ENCODE data around the gene KCNQ5. TPM values are rescaled to one million over a fixed set of nuclear protein-coding genes. Genes with fewer than 3 reads are reported as not detected.

Gene KCNQ5
- total RNA-seq, 1 donor from 2014 or later: not detected

- Histone ChIP-seq H3K79me2 (ENCODE audit: low read depth) (no peaks in the 10 kb centered on the region), H3K4me1 (no peaks in the 10 kb centered on the region), H3F3A (ENCODE audit: low read depth) (no peaks in the 10 kb centered on the region), H3K9me3 (ENCODE audit: low read depth) (no peaks in the 10 kb centered on the region), H4K20me1 (ENCODE audit: low read depth) (no peaks in the 10 kb centered on the region), H3K4me3 (no peak overlapping the region), H2AFZ (replicated peaks) (no peak overlapping the region), H3K27me3 (no peaks in the 10 kb centered on the region), H3K36me3 (no peaks in the 10 kb centered on the region), H3K4me2 (no peak overlapping the region), H3K27ac (no peak overlapping the region), H3K9ac (no peak overlapping the region)
- no peaks in the 10 kb centered on the region for H3K36me3 Mint-ChIP-seq
- H3K4me1 Mint-ChIP-seq: no peaks in the 10 kb centered on the region
- H3K27ac Mint-ChIP-seq: no peak overlapping the region
- DNase-seq (ENCODE audit: low spot score): no peak
- H3K4me3 Mint-ChIP-seq: no peak overlapping the region
- no peak for TF ChIP-seq EZH2 (IDR thresholded peaks at IDR 0.05)
- TF ChIP-seq EZH2phosphoT487 (IDR thresholded peaks at IDR 0.05): no peak
- TF ChIP-seq CTCF (IDR thresholded peaks at IDR 0.05): no peak
- no peaks in the 10 kb centered on the region for H3K27me3 Mint-ChIP-seq (ENCODE audit: insufficient read depth, low read depth)
- H3K9me3 Mint-ChIP-seq: no peaks in the 10 kb centered on the region
These were observed 215.1 kb downstream of the KCNQ5 start for GRCh38 chr6:72836971-72837370.

GRCh38 chr6:72841195-72841594 lies 219.3 kb downstream of the KCNQ5 start:
- Histone ChIP-seq H3F3A (ENCODE audit: low read depth) (no peaks in the 10 kb centered on the region), H3K27me3 (no peaks in the 10 kb centered on the region), H2AFZ (replicated peaks) (no peak overlapping the region), H3K4me3 (no peak overlapping the region), H3K79me2 (ENCODE audit: low read depth) (no peaks in the 10 kb centered on the region), H3K9ac (no peak overlapping the region), H4K20me1 (ENCODE audit: low read depth) (no peaks in the 10 kb centered on the region), H3K36me3 (no peaks in the 10 kb centered on the region), H3K4me1 (no peaks in the 10 kb centered on the region), H3K4me2 (no peak overlapping the region), H3K9me3 (ENCODE audit: low read depth) (no peaks in the 10 kb centered on the region), H3K27ac (no peak overlapping the region)
- H3K4me3 Mint-ChIP-seq: no peak overlapping the region
- no peak overlapping the region for H3K27ac Mint-ChIP-seq
- no peaks in the 10 kb centered on the region for H3K27me3 Mint-ChIP-seq (ENCODE audit: insufficient read depth, low read depth)
- no peaks in the 10 kb centered on the region for H3K9me3 Mint-ChIP-seq
- TF ChIP-seq CTCF (IDR thresholded peaks at IDR 0.05) (no peak), EZH2 (IDR thresholded peaks at IDR 0.05) (no peak), EZH2phosphoT487 (IDR thresholded peaks at IDR 0.05) (no peak)
- H3K36me3 Mint-ChIP-seq: no peaks in the 10 kb centered on the region
- no peaks in the 10 kb centered on the region for H3K4me1 Mint-ChIP-seq
- DNase-seq (ENCODE audit: low spot score): no peak

DNA sequence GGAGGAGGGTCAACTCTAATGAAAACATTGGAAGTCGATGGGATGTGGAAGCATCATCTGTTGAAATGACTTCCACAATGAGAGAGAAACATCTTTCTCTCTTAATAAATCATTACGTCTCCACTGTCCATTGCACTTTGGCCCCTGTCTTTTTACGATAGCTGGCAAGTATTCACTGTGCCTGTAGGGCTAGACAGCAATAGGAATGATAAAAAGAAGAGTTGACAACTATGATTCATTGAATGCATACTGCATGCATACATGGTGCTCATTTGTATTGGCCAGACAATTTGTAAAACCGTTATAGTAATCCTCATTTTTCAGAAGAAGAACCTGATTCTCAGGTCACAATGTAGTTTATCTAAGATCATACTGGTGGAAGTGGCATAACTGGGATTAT lies 220.3 kb downstream of the KCNQ5 start:
- no peaks in the 10 kb centered on the region for H3K4me1 ChIP-seq
- H3K27ac ChIP-seq: no peak overlapping the region
- H3K36me3 Mint-ChIP-seq: no peaks in the 10 kb centered on the region
- H2AFZ ChIP-seq (replicated peaks): no peak overlapping the region
- H3K27me3 ChIP-seq: no peaks in the 10 kb centered on the region
- no peaks in the 10 kb centered on the region for H3K9me3 ChIP-seq (ENCODE audit: low read depth)
- no peaks in the 10 kb centered on the region for H3K4me1 Mint-ChIP-seq
- no peaks in the 10 kb centered on the region for H3K79me2 ChIP-seq (ENCODE audit: low read depth)
- H3K4me3 Mint-ChIP-seq: no peak overlapping the region
- H3K27me3 Mint-ChIP-seq (ENCODE audit: insufficient read depth, low read depth): no peaks in the 10 kb centered on the region
- H3K36me3 ChIP-seq: no peaks in the 10 kb centered on the region
- H3F3A ChIP-seq (ENCODE audit: low read depth): no peaks in the 10 kb centered on the region
- H3K4me3 ChIP-seq: no peak overlapping the region
- H4K20me1 ChIP-seq (ENCODE audit: low read depth): no peaks in the 10 kb centered on the region
- DNase-seq (ENCODE audit: low spot score): no peak
- TF ChIP-seq CTCF (IDR thresholded peaks at IDR 0.05): no peak
- no peak for TF ChIP-seq EZH2 (IDR thresholded peaks at IDR 0.05)
- no peak for TF ChIP-seq EZH2phosphoT487 (IDR thresholded peaks at IDR 0.05)
- H3K27ac Mint-ChIP-seq: no peak overlapping the region
- no peak overlapping the region for H3K4me2 ChIP-seq
- H3K9me3 Mint-ChIP-seq: no peaks in the 10 kb centered on the region
- no peak overlapping the region for H3K9ac ChIP-seq
